ENCODE data around the gene MICALL1. TPM values are rescaled to one million over a fixed set of nuclear protein-coding genes. Genes with fewer than 3 reads are reported as not detected.

Gene MICALL1
- total and polyA plus RNA-seq, 2 of the 13 experiments (the other 11 are each of a cell fraction or from before 2014, with no cell fraction given), result 7.6 to 10.6 TPM

DNA sequence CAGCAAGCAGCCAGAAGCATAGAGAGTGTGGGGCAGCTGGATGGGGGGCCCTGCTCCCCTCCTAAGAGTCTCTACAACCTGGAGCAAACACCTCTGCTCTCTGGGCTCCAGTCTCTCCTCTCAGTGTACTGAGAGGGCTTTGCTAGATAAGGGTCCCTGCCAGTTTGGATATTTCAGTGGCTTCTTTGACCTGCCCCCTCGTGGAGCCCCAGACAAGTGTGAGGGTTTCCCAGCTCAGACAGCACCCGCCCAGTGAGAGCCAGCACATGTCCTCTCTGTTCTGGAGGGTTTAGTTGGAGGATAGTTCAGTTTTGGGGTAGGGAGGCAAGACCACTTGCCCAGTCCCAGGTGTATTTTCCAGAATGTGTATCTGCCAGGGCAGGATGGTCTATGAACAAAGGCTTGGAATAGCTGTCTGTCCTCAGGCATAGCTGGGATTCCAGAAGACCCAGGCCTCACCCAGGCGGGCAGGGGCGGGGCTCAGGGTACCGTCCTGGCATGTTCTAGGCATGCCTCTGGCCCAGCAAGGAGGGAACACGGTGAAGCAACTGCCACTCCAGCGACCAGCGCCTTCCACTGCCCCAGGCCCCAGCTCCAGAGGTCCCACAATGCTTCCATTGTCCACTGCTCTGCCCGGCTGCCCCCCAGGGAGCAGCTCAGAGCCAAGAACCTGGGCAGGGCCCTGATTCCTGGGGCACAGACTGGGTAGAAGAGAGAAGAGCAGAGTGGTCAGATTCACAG, 7.5 kb upstream of the MICALL1 start (continued):
- no peak for TF ChIP-seq ZNF672 (CRISPR knock-in tag; IDR thresholded peaks at IDR 0.05)
- no peak for TF ChIP-seq ZFP36 (IDR thresholded peaks at IDR 0.05; ENCODE audit: borderline replicate concordance, low read depth, low read length, partially characterized antibody)
- TF ChIP-seq, protein P1, sequence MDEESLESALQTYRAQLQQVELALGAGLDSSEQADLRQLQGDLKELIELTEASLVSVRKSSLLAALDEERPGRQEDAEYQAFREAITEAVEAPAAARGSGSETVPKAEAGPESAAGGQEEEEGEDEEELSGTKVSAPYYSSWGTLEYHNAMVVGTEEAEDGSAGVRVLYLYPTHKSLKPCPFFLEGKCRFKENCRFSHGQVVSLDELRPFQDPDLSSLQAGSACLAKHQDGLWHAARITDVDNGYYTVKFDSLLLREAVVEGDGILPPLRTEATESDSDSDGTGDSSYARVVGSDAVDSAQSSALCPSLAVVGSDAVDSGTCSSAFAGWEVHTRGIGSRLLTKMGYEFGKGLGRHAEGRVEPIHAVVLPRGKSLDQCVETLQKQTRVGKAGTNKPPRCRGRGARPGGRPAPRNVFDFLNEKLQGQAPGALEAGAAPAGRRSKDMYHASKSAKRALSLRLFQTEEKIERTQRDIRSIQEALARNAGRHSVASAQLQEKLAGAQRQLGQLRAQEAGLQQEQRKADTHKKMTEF (CRISPR knock-in tag; IDR thresholded peaks at IDR 0.05), result 0 out of 2 replicates have a peak, but pooled peaks have one; percentile 25
- 0 out of 2 replicates have a peak, but pooled peaks have one; percentile 23 for TF ChIP-seq TGIF2 (CRISPR knock-in tag; IDR thresholded peaks at IDR 0.05)
- TF ChIP-seq, protein P2, sequence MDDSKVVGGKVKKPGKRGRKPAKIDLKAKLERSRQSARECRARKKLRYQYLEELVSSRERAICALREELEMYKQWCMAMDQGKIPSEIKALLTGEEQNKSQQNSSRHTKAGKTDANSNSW (CRISPR knock-in tag; IDR thresholded peaks at IDR 0.05; ENCODE audit: borderline replicate concordance), result no peak
- TF ChIP-seq, protein P3, sequence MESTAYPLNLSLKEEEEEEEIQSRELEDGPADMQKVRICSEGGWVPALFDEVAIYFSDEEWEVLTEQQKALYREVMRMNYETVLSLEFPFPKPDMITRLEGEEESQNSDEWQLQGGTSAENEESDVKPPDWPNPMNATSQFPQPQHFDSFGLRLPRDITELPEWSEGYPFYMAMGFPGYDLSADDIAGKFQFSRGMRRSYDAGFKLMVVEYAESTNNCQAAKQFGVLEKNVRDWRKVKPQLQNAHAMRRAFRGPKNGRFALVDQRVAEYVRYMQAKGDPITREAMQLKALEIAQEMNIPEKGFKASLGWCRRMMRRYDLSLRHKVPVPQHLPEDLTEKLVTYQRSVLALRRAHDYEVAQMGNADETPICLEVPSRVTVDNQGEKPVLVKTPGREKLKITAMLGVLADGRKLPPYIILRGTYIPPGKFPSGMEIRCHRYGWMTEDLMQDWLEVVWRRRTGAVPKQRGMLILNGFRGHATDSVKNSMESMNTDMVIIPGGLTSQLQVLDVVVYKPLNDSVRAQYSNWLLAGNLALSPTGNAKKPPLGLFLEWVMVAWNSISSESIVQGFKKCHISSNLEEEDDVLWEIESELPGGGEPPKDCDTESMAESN (CRISPR knock-in tag; conservative IDR thresholded peaks at IDR 0.05), result 0 out of 2 replicates have a peak, but pooled peaks have one; percentile 20
- no peak for TF ChIP-seq SETDB1 (CRISPR knock-in tag; IDR thresholded peaks at IDR 0.05; ENCODE audit: borderline replicate concordance)
- TF ChIP-seq MEIS2 (CRISPR knock-in tag; IDR thresholded peaks at IDR 0.05), result no peak
- peak; percentile 32 for TF ChIP-seq HNRNPLL (IDR thresholded peaks at IDR 0.05; ENCODE audit: low read depth, low read length, poor library complexity, severe bottlenecking)
- TF ChIP-seq WIZ (CRISPR knock-in tag; IDR thresholded peaks at IDR 0.05), result no peak
- no peak for TF ChIP-seq HOXD1 (CRISPR knock-in tag; IDR thresholded peaks at IDR 0.05)
- TF ChIP-seq, protein P4, sequence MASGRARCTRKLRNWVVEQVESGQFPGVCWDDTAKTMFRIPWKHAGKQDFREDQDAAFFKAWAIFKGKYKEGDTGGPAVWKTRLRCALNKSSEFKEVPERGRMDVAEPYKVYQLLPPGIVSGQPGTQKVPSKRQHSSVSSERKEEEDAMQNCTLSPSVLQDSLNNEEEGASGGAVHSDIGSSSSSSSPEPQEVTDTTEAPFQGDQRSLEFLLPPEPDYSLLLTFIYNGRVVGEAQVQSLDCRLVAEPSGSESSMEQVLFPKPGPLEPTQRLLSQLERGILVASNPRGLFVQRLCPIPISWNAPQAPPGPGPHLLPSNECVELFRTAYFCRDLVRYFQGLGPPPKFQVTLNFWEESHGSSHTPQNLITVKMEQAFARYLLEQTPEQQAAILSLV (CRISPR knock-in tag; IDR thresholded peaks at IDR 0.05; ENCODE audit: borderline replicate concordance), result no peak
- TF ChIP-seq, protein P5, sequence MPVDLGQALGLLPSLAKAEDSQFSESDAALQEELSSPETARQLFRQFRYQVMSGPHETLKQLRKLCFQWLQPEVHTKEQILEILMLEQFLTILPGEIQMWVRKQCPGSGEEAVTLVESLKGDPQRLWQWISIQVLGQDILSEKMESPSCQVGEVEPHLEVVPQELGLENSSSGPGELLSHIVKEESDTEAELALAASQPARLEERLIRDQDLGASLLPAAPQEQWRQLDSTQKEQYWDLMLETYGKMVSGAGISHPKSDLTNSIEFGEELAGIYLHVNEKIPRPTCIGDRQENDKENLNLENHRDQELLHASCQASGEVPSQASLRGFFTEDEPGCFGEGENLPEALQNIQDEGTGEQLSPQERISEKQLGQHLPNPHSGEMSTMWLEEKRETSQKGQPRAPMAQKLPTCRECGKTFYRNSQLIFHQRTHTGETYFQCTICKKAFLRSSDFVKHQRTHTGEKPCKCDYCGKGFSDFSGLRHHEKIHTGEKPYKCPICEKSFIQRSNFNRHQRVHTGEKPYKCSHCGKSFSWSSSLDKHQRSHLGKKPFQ (CRISPR knock-in tag; IDR thresholded peaks at IDR 0.05; ENCODE audit: insufficient replicate concordance), result no peak
- TF ChIP-seq ZFP41 (CRISPR knock-in tag; IDR thresholded peaks at IDR 0.05; ENCODE audit: borderline replicate concordance), result no peak
- TF ChIP-seq, protein P6, sequence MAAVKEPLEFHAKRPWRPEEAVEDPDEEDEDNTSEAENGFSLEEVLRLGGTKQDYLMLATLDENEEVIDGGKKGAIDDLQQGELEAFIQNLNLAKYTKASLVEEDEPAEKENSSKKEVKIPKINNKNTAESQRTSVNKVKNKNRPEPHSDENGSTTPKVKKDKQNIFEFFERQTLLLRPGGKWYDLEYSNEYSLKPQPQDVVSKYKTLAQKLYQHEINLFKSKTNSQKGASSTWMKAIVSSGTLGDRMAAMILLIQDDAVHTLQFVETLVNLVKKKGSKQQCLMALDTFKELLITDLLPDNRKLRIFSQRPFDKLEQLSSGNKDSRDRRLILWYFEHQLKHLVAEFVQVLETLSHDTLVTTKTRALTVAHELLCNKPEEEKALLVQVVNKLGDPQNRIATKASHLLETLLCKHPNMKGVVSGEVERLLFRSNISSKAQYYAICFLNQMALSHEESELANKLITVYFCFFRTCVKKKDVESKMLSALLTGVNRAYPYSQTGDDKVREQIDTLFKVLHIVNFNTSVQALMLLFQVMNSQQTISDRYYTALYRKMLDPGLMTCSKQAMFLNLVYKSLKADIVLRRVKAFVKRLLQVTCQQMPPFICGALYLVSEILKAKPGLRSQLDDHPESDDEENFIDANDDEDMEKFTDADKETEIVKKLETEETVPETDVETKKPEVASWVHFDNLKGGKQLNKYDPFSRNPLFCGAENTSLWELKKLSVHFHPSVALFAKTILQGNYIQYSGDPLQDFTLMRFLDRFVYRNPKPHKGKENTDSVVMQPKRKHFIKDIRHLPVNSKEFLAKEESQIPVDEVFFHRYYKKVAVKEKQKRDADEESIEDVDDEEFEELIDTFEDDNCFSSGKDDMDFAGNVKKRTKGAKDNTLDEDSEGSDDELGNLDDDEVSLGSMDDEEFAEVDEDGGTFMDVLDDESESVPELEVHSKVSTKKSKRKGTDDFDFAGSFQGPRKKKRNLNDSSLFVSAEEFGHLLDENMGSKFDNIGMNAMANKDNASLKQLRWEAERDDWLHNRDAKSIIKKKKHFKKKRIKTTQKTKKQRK (IDR thresholded peaks at IDR 0.05; ENCODE audit: low read length), result no peak
